Endodermal cell (in vitro differentiated cells): Measurements from ENCODE around the gene WDCP. TPM values are rescaled to one million over a fixed set of nuclear protein-coding genes. Genes with fewer than 3 reads are reported as not detected.

Experiments used
- DNase-seq: peaks from one replicate; pipeline ENCODE4 v3.0.0-alpha.2; 2017
- H3K27ac ChIP-seq: 2 replicates; pipeline ENCODE4 v1.5.1; 2013; ENCODE audit warnings: mild to moderate bottlenecking, low read depth, low read length, moderate library complexity
- H3K27me3 ChIP-seq: 2 replicates; pipeline ENCODE4 v1.6.1; 2013; ENCODE audit warnings: mild to moderate bottlenecking, low read length, moderate library complexity; ENCODE audit not compliant: insufficient read depth, control insufficient read depth, poor library complexity, severe bottlenecking
- H3K36me3 ChIP-seq: 2 replicates; pipeline ENCODE4 v1.7.0; 2013; ENCODE audit warnings: mild to moderate bottlenecking, low read length, moderate library complexity; ENCODE audit not compliant: control insufficient read depth, insufficient read depth
- H3K4me1 ChIP-seq: one replicate; pipeline ENCODE4 v1.7.0; 2013; ENCODE audit warnings: low read length; ENCODE audit not compliant: control insufficient read depth, insufficient read depth
- H3K4me3 ChIP-seq: 2 replicates; pipeline ENCODE4 v1.5.1; 2013; ENCODE audit warnings: mild to moderate bottlenecking, low read length, moderate library complexity
- H3K9ac ChIP-seq: 2 replicates; pipeline ENCODE4 v1.6.1; 2013; ENCODE audit warnings: mild to moderate bottlenecking, low read length, moderate library complexity; ENCODE audit not compliant: poor library complexity, severe bottlenecking; ENCODE audit errors: extremely low read depth
- H3K9me3 ChIP-seq: 2 replicates; pipeline ENCODE4 v1.6.1; 2013; ENCODE audit warnings: mild to moderate bottlenecking, low read length, moderate library complexity; ENCODE audit not compliant: control insufficient read depth
- H3K27ac Mint-ChIP-seq: 2 replicates; pipeline ENCODE4 v1.8.0; 2020; ENCODE audit warnings: mixed read lengths
- H3K27me3 Mint-ChIP-seq: 2 replicates; pipeline ENCODE4 v1.8.0; 2021; ENCODE audit warnings: mild to moderate bottlenecking, mixed read lengths; ENCODE audit not compliant: insufficient read depth
- H3K36me3 Mint-ChIP-seq: 2 replicates; pipeline ENCODE4 v1.8.0; 2020; ENCODE audit warnings: low read depth, mixed read lengths
- H3K4me1 Mint-ChIP-seq: 2 replicates; pipeline ENCODE4 v1.8.0; 2020; ENCODE audit warnings: mixed read lengths
- H3K4me3 Mint-ChIP-seq: 2 replicates; pipeline ENCODE4 v1.8.0; 2020; ENCODE audit warnings: mild to moderate bottlenecking, moderate library complexity, mixed read lengths
- H3K9me3 Mint-ChIP-seq: 2 replicates; pipeline ENCODE4 v1.8.0; 2020; ENCODE audit warnings: mild to moderate bottlenecking, mixed read lengths
- WGBS, 2 experiments: methylation state at CpG; one replicate each; pipeline versions ENCODE4 v1.1.5 to v1.1.7; 2013; ENCODE audit warnings: missing lambda C conversion rate in 2 of 2, mixed read lengths in 1 of 2; ENCODE audit not compliant: insufficient coverage in 1 of 2, insufficient read length in 1 of 2; 5-methylcytosine and 5-hydroxymethylcytosine counted together
- total RNA-seq, 2 donors: library from RNA; stranded (reverse); fragmentation: NEBNext Ultra II Directional in 1 of 2; extraction: Animal tissue kit (Norgen Biotek cat#: 25700) in 1 of 2; gene quantifications; 2 replicates in 1 of 2; 3 replicates in 1 of 2; pipeline ENCODE4 v1.2.1, GENCODE V29; 2021
- TF ChIP-seq, protein P1 (sequence below): fragments of 200-600 bp; sonication (generic); conservative IDR thresholded peaks from 2 replicates; pipeline ENCODE4 v1.5.0; 2021; ENCODE audit warnings: antibody characterized with exemption, mild to moderate bottlenecking

Gene WDCP
- total RNA-seq, 2 donors from 2014 or later, result 18.2 to 24.1 TPM

DNA sequence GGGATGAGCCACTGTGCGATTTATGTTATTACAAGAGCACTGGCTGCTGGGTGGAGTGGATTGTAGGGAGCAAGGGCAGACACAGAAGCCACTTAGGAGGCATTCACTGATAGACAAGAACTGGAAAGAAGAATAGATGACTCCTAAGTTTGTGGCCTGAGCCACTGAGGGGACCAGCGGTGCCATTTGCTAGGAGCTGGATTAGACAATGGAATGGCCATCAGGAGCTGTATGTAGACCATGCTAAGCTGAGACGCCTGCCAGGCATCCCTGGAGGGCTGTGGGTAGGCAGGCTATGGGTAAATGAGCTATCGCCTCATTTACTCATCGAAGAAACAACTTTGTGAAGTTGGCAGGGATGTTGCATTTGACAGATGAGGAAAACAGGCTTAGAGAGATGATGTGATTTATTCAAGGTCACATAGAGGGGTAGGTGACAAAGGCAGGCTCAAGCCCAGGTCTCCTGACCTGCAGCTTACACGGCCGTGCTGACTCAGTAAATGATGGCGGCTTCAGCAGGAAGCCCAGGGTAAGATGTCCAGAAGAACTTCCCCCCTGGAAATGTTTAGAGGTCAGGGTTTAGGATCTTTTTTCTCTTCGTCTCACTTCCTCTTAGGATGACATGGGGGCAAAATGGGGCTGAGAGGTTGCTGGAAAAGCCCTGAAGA is 34.5 kb downstream of the WDCP start:
- WGBS, 2 experiments, result 84 to 88% methylated on average over 6 to 9 of the region's 9 CpGs
- no peak overlapping the region for H3K4me3 Mint-ChIP-seq
- H3K4me1 ChIP-seq, result no peaks in the 10 kb centered on the region
- no peak overlapping the region for H3K4me3 ChIP-seq
- no peaks in the 10 kb centered on the region for H3K9me3 Mint-ChIP-seq
- H3K9me3 ChIP-seq, result no peaks in the 10 kb centered on the region
- H3K27me3 Mint-ChIP-seq, result peaks cover 24% of the 10 kb centered on the region
- H3K36me3 Mint-ChIP-seq, result peaks cover 3% of the 10 kb centered on the region
- DNase-seq, result no peak
- H3K27ac ChIP-seq, result no peak overlapping the region
- TF ChIP-seq, protein P1, sequence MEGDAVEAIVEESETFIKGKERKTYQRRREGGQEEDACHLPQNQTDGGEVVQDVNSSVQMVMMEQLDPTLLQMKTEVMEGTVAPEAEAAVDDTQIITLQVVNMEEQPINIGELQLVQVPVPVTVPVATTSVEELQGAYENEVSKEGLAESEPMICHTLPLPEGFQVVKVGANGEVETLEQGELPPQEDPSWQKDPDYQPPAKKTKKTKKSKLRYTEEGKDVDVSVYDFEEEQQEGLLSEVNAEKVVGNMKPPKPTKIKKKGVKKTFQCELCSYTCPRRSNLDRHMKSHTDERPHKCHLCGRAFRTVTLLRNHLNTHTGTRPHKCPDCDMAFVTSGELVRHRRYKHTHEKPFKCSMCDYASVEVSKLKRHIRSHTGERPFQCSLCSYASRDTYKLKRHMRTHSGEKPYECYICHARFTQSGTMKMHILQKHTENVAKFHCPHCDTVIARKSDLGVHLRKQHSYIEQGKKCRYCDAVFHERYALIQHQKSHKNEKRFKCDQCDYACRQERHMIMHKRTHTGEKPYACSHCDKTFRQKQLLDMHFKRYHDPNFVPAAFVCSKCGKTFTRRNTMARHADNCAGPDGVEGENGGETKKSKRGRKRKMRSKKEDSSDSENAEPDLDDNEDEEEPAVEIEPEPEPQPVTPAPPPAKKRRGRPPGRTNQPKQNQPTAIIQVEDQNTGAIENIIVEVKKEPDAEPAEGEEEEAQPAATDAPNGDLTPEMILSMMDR, result no peak
- H3K4me1 Mint-ChIP-seq, result peaks cover 5% of the 10 kb centered on the region
- no peaks in the 10 kb centered on the region for H3K36me3 ChIP-seq
- peaks cover 25% of the 10 kb centered on the region for H3K27me3 ChIP-seq
- no peak overlapping the region for H3K27ac Mint-ChIP-seq
- no peak overlapping the region for H3K9ac ChIP-seq

DNA sequence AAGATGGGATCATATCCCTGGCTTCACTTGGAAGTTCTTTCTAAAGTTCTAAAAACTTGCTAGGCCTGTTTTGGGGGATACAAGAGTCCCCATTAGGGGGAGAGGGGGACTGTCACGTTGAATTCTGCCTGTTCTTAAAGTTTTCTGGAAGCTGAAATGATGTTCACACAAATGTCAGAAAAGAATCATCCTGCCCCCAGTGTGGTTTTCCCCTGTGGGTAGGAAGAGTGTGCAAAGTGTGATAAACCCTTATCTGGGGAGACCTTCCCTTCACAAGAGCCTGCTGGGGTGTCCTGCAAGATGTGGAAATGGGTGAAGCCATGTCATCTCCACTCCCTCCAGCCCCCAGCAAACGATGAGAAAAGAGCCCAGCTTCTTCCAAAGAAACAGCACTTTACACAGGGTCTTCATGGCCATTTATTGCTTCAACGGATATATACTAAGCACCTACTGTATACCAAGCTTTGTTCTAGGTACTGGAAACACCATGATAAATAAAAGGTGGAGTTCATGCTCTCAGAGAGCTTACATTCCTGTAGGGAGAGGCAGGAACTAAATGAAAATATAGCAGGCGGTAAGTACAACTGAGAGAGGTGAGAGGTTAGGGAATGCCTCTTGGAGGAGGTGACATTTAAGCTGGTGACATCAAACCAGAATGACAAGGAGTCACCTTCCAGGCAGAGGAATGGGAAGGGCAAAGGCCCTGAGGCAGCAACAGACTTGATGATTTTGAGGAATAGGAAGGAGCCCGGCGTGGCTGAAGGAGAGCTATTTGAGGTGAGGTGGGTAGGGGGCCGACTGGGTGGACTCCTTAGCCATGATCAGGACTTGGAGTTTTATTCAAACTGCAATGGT is 35.7 kb downstream of the WDCP start:
- TF ChIP-seq, protein P1, result no peak
- Mint-ChIP-seq H3K4me1 (peaks cover 5% of the 10 kb centered on the region), H3K27ac (no peak overlapping the region), H3K27me3 (peaks cover 24% of the 10 kb centered on the region), H3K36me3 (peaks cover 3% of the 10 kb centered on the region), H3K4me3 (no peak overlapping the region), H3K9me3 (no peaks in the 10 kb centered on the region)
- no peaks in the 10 kb centered on the region for H3K36me3 ChIP-seq
- H3K27ac ChIP-seq, result no peak overlapping the region
- H3K4me1 ChIP-seq, result no peaks in the 10 kb centered on the region
- no peak for DNase-seq
- WGBS, 2 experiments, result 92 to 96% methylated on average over 5 to 7 of the region's 7 CpGs
- H3K27me3 ChIP-seq, result peaks cover 25% of the 10 kb centered on the region
- H3K9ac ChIP-seq, result no peak overlapping the region
- H3K9me3 ChIP-seq, result no peaks in the 10 kb centered on the region
- no peak overlapping the region for H3K4me3 ChIP-seq

- H3K4me3 Mint-ChIP-seq, result peak overlapping the region; percentile 51
- H3K4me3 ChIP-seq, result peak overlapping the region; percentile 71
These were observed 36.5 kb downstream of the WDCP start for GRCh38 chr2:24010477-24011249.

More at GRCh38 chr2:24010477-24011249, 36.5 kb downstream of the WDCP start:
- peaks cover 3% of the 10 kb centered on the region for H3K36me3 Mint-ChIP-seq
- Histone ChIP-seq H3K9me3 (no peaks in the 10 kb centered on the region), H3K4me1 (no peaks in the 10 kb centered on the region), H3K27me3 (peaks cover 25% of the 10 kb centered on the region), H3K36me3 (no peaks in the 10 kb centered on the region), H3K9ac (peak overlapping the region; percentile 20), H3K27ac (no peak overlapping the region)
- 85 to 90% methylated on average over 17 to 37 of the region's 37 CpGs for WGBS, 2 experiments
- H3K27ac Mint-ChIP-seq, result no peak overlapping the region
- H3K4me1 Mint-ChIP-seq, result peaks cover 5% of the 10 kb centered on the region
- H3K27me3 Mint-ChIP-seq, result peaks cover 24% of the 10 kb centered on the region
- TF ChIP-seq, protein P1, result no peak
- H3K9me3 Mint-ChIP-seq, result no peaks in the 10 kb centered on the region
- peak; percentile 75 for DNase-seq
